ENCODE results near the gene DCST2.

The DCST2 gene

GRCh38 chr1:155004352-155005075, 29.1 kb downstream of the DCST2 start:
- peak overlapping the region; percentile 100 for H3K27ac ChIP-seq
- no peak for TF ChIP-seq CTCF (conservative IDR thresholded peaks at IDR 0.05)

GRCh38 chr1:155003766-155004351, 29.7 kb downstream of the DCST2 start:
- H3K27ac ChIP-seq = peak overlapping the region; percentile 100
- no peak; the same call in 1 of the 2 replicates for TF ChIP-seq CTCF (conservative IDR thresholded peaks at IDR 0.05)

GRCh38 chr1:155003227-155003765, 30.3 kb downstream of the DCST2 start:
- no peak for TF ChIP-seq CTCF (conservative IDR thresholded peaks at IDR 0.05)
- H3K27ac ChIP-seq = peak overlapping the region; percentile 100

- peak within 1 kb of the TSS; percentile 100 for H3K27ac ChIP-seq
- no peak for TF ChIP-seq CTCF (conservative IDR thresholded peaks at IDR 0.05)
These were observed 30.9 kb downstream of the DCST2 start, which contains the start of gene ZBTB7B for GRCh38 chr1:155002464-155003226. ZBTB7B (plus strand) TSS chr1:155002802; CDS start chr1:155014661, 11,859 bp downstream.

- peak; percentile 88 for TF ChIP-seq CTCF (conservative IDR thresholded peaks at IDR 0.05)
- H3K27ac ChIP-seq = peak overlapping the region; percentile 100
These were observed 31.7 kb downstream of the DCST2 start for GRCh38 chr1:155001675-155002463.

- peak overlapping the region; percentile 100 for H3K27ac ChIP-seq
- TF ChIP-seq CTCF (conservative IDR thresholded peaks at IDR 0.05) = no peak
These were observed 32.2 kb downstream of the DCST2 start for GRCh38 chr1:155001425-155001674.

All from VCaP (cell line).